ENCODE results near the gene CDCP2. TPM values are rescaled to one million over a fixed set of nuclear protein-coding genes. Genes with fewer than 3 reads are reported as not detected.
A peak's percentile ranks its signal among the peaks of the same experiment; 100 is the strongest.

CDCP2 gene
- polyA plus RNA-seq (ENCODE audit: insufficient read length in 4 of 4), result under 1 TPM in 1 of 4 donors, not detected in 3; 0.17 TPM

DNA sequence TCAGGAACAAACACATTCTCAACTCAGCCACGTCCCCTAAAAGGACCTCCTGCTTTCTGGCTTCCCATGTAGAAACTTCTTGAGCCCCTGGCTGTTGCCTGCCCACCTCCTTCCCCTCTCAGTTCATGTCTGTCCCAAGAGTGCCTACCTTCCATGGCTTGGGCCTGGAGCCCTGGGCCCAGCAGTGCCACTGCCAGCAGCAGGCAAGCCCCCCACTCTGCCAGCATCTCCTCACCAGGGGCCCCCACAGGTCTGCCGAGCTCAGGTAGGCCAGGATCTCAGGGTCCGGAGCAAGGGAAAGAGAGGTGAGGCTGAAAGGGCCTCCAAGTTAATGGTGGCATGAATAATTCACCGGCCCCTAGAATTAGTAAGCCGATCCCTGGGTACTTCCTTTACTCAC lies at the start of gene CDCP2:
Gene CDCP2 (minus strand): TSS at position 305 of the 400 bp plus-strand sequence. CDS start 78 bp downstream, at position 227.
- no peak for DNase-seq (ENCODE audit: low read depth in 4 of 4, low spot score in 3 of 4)

GRCh38 chr1:54200519-54200997 lies 47.8 kb upstream of the CDCP2 start:
- no peak for DNase-seq (ENCODE audit: low read depth in 4 of 4, low spot score in 3 of 4)

- DNase-seq (ENCODE audit: low read depth in 4 of 4, low spot score in 3 of 4), result peak; percentile 86 to 96 (median 95)
Observed at GRCh38 chr1:54199765-54200518, 47.1 kb upstream of the CDCP2 start, which contains the start of the genes CYB5RL and MRPL37. CYB5RL (minus strand) TSS chr1:54200030; CDS start chr1:54195616, 4,414 bp downstream. MRPL37 (plus strand) TSS chr1:54200167; CDS start chr1:54200244, 77 bp downstream.

DNA sequence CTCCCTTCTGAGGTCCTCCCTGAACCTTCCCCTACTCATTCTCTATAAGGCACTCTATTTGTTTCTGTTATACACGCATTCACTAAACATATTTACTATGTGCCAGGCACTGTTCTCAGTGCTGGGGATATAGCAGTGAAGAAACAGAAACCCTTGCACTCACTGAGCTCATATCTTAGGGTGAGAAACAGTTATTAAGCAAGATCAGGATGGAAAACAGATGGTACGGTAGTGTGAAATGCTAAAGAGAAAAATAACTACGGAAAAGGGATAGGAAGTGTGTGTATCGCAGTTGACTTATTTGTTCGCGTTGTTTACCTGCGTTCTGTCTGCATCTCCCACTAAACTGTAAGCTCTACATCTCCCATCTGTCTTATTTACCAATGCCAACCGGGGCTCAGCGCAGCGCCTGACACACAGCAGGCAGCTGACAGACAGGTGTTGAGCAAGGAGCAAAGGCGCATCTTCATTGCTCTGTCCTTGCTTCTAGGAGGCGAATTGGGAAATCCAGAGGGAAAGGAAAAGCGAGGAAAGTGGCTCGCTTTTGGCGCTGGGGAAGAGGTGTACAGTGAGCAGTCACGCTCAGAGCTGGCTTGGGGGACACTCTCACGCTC lies 46.5 kb upstream of the CDCP2 start:
- DNase-seq (ENCODE audit: low read depth in 4 of 4, low spot score in 3 of 4), result no peak

- no peak for DNase-seq (ENCODE audit: low read depth in 4 of 4, low spot score in 3 of 4)
Observed at GRCh38 chr1:54193453-54193852, 40.7 kb upstream of the CDCP2 start.

- no peak for DNase-seq (ENCODE audit: low read depth in 4 of 4, low spot score in 3 of 4)
Observed at GRCh38 chr1:54191525-54191924, 38.7 kb upstream of the CDCP2 start.

GRCh38 chr1:54190526-54190925 lies 37.7 kb upstream of the CDCP2 start:
- DNase-seq (ENCODE audit: low read depth in 4 of 4, low spot score in 3 of 4), result no peak

DNA sequence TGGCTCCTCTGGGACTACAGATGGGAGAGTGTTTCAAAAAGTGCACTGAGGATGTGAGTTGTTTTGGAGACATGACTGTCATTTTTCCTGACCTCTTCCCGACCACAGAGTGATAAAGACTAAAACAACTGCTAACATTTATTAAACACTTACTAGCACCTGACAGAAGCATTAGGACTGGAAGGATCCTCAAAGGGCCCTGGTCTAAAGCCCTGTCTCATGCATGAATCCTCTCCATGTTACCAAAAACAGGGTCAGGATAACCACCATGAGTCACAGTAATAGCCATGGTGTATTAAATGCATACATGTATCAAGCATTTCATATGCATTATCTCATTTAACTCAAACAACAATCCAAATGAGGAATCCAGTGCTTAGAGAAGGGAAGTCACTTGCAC lies 35.5 kb upstream of the CDCP2 start:
- no peak for DNase-seq (ENCODE audit: low read depth in 4 of 4, low spot score in 3 of 4)

- no peak for DNase-seq (ENCODE audit: low read depth in 4 of 4, low spot score in 3 of 4)
Observed at GRCh38 chr1:54186056-54186455, 33.3 kb upstream of the CDCP2 start.

DNA sequence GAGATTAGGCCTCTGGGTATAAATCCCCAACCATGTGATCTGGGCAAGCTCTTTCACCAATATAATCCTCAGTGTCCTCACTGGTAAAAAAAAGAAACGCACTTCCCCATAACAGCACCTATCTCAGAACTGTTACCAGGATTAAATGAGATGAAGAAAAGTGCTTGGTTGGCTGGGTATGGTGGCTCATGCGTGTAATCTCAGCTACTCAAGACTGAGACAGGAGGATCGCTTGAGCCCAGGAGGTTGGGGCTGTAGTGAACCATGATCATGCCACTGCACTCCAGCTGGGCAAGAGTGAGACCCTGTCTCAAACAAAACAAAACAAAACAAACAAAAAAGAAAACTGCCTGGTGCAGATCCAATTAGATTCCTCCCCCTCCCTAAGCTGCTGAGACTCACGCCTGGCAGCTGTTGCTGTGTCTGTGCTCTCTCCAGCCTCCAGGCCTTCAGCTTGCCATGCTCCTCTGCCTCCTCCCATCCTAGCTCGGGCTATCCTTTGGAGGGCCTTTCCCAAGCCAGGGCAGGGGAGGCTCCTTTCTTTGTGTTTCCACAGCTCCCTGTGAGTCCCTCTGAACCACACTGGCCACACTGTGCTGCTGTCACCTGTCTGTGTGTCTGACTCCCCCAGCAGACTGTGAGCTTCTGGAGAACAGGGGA lies 28.0 kb upstream of the CDCP2 start:
- no peak for DNase-seq (ENCODE audit: low read depth in 4 of 4, low spot score in 3 of 4)

GRCh38 chr1:54178296-54179070 lies 25.7 kb upstream of the CDCP2 start:
- DNase-seq (ENCODE audit: low read depth in 4 of 4, low spot score in 3 of 4), result no peak

DNA sequence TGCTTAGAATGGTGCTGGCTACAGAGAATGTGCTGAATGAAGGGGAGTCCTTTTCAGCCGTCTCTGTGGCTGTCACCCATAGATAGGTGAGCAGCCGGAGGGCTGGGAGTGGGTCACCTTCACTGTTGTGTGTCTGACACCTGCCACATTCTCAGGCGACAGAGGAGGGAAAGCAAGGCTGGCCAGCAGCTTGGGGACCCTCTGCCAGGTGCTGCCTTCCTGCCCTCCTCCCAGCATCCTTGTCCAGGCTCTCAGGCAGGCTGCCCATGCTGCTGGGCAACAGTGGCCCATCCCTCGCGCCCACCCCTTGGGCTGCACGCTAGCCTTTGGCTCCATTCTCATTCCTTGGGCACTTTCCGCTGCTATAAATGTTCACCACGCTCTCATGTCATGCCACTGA lies 24.9 kb upstream of the CDCP2 start:
- no peak for DNase-seq (ENCODE audit: low read depth in 4 of 4, low spot score in 3 of 4)

DNA sequence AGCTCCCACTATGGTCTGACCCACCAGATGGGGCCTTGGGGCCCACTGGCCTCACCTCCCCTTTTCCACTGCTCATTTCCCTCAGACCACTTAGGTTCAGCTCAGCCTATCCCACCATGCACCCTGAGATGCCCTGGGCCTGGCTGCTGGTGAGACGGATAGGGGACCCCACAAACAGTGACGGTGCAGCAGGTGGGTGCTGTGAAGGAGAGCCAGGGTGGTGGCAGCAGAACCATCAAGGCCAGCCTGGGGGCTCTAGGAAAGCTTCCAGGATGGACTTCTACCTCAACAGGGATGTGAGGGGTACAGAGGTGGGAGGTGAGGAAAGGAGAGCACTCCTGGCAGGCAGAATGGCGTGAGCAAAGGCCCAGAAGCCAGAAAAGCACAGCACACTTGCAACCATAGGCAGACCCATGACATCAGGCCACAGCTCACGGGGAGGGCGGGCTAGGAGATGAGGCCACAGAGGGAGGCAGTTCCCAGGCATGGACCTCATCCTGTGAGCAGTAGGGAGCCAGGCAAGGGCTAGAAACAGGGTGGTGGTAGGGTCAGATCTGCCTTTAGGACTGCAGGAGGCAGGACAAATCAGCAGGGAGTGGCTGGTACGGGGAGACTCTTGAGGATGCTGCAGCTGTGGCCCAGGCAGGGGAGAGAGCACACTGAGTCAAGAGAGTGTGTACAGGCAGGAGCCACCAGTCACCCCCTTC lies 24.0 kb upstream of the CDCP2 start:
- no peak for DNase-seq (ENCODE audit: low read depth in 4 of 4, low spot score in 3 of 4)

GRCh38 chr1:54174106-54174505 lies 21.3 kb upstream of the CDCP2 start:
- DNase-seq (ENCODE audit: low read depth in 4 of 4, low spot score in 3 of 4), result no peak

- no peak for DNase-seq (ENCODE audit: low read depth in 4 of 4, low spot score in 3 of 4)
Observed at GRCh38 chr1:54173681-54174080, 20.9 kb upstream of the CDCP2 start.

- DNase-seq (ENCODE audit: low read depth in 4 of 4, low spot score in 3 of 4), result no peak
Observed at GRCh38 chr1:54172614-54173599, 20.1 kb upstream of the CDCP2 start.

DNA sequence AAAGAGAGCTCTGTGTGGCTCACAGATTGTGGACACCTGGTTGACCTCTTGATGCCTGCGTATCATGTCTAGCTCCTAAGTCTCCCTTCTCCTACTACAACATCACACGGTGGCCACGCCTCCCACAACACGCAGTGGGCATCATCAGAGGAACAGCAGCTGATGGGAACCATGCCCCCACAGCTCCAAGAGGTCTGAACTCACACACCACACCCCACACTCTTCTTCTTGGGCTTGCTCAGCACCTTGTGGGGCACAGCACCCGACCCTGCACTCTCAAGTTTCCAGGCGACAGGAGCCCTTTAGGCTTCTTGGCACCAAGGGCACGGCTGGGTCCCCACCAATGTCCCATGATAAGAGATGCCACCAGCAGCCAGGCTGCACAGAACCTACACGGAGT lies 18.8 kb upstream of the CDCP2 start:
- no peak for DNase-seq (ENCODE audit: low read depth in 4 of 4, low spot score in 3 of 4)

GRCh38 chr1:54171016-54171415 lies 18.2 kb upstream of the CDCP2 start:
- no peak for DNase-seq (ENCODE audit: low read depth in 4 of 4, low spot score in 3 of 4)

DNA sequence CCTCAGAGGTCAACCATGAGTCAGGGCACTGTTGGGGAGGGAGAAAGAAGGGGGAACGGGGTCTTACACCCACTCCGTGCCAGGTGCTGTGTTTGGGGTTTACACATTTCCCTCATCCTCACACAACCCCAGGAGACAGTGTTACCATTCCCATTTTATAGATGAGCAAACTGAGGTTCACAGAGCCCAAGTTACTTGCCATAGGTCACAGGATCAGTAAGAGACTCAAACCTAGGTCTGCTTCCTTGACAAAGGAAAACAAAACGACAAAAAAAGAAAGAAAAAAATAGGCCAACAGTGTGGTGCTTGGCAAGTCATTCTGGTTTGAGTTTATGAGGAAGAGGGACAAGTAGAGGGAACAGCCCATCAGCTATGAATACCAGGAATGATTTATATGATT lies 16.3 kb upstream of the CDCP2 start:
- no peak for DNase-seq (ENCODE audit: low read depth in 4 of 4, low spot score in 3 of 4)
